ENCODE data around the gene NEK10.

DNA sequence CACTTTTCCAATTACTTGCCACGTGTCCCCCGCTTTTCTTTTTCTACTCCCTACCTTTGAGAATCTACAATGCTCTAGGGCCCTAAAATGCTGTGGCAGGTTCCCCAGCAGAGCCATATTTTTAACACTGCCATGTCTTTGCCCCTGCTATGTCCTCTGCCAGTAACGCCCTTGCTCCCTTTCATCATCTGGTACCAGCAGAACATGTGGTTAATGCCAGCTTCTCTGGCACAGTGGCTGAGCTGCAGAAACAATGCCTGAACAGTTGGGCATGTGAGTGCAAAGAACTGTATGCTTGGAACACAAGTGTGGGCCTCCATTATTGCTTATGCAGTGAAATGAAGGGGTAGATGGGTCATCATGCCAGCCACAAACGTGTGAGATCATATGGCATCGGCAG, 287.6 kb downstream of the NEK10 start:
- TF ChIP-seq EZH2 (IDR thresholded peaks at IDR 0.05) (no peak), POLR2AphosphoS5 (IDR thresholded peaks at IDR 0.05; ENCODE audit: borderline replicate concordance, low read depth, low read length) (no peak)

All from SK-N-MC (cell line).